Activated gamma-delta T cell treated with anti-CD3 and anti-CD28 coated beads, Interleukin-2, amount 50 U/mL, for 16 hours (primary cell): ENCODE measurements around the gene ROCK2.
"Not testable (repeated sequence)": the region's sequence is repeated elsewhere in the genome, so short reads cannot be mapped to it uniquely, and the experiment has no call there.

ENCODE experiments used
- DNase-seq: peaks from one replicate; pipeline ENCODE4 v3.0.0-alpha.2; 2020; ENCODE audit warnings: low read depth

ROCK2 gene

GRCh38 chr2:11340717-11341116, 3.7 kb downstream of the ROCK2 start:
- DNase-seq = no peak

DNA sequence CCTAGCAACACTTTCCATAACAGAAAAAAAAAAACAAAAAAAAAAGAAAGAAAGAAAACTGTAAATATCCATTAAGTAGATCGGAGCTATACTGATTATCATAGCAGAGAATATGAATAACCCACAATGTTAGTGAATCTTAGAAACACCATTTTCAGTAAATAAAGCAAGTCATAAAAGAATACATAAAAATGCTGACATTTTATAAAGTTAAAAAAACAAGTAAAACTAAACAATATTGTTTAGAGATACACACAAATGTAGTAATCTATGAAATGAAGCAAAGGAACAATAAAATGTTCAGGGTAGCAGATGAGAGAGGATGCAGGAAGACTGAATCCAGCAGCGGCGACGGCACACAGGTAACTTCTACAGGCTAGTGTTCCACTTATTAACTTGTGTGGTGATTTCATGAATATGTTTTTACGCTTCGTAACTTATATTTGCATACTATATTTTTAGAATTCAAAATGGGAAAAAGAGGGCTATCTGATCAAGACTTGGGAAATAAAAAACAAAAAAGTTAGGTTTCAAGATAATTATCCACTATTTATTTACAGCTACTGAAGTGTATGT, 4.8 kb downstream of the ROCK2 start:
- no peak for DNase-seq

DNA sequence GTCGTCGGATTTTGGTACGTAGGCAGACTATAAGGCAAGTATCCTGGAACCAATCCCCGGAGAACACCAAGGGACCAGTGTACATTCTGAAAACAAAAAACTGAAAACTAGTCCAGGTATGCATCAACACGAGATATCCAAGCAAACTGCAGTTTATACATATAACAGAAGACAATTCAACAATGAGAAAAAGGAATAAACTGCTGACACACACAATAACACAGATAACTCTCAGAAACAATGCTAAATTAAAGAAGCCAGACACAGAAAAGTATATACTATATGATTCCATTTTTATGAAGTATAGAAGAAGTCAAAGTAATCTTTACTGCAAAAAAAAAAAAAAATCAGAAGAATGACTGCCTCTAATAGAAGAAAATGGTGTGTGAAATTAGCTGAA, 5.9 kb downstream of the ROCK2 start:
- DNase-seq = no peak

- DNase-seq = no peak
Observed at GRCh38 chr2:11337909-11338308, 6.5 kb downstream of the ROCK2 start.

DNA sequence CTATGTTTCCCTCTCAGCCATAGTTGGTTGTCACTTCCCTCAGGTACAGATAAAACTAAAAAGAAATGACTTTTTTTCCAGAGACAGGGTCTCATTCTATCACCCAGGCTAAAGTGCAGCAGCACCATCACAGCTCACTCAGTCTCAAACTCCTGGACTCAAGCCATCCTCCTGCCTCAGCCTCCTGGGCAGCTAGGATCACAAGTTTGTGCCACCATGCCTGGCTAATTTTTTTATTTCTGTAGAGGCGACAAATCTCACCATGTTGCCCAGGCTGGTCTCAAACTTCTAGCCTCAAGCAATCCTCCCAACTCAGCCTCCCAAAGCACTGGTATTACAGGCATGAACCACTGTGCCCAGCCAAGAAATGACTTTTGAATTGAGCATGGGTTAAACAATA, 8.2 kb downstream of the ROCK2 start:
- DNase-seq = no peak

DNA sequence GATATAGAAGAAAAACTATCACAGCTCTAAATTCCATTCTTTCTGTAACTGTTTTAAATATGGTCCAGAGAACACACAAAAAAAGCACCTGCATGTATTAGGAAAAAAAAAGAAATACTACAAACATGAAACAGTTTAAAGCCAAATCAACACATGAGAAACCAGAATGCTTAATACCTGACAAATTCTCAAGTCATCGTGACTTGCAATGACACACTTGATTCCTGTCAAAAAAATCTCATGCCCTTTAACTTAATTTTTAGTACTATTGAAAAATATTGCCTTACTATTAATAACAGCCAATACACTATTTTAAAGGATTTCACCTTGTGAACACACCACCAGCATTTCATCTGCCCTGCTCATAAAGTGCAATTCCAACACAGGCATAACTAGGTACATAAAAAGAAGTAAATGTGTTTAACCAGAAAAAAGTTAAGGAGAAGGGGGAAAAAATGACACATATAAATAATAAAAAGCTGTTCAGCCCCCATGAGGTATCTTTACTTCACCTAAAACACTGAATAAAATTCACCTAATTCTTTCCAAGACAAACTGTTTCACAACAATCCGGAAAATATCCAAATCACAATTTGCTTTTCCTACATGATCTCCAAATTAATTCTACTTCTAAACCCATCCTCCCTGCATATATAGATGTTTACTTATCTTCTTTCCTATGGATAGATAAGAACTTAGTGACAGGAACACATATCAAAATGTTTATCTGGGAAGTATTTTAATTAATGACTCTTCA, 10.8 kb downstream of the ROCK2 start:
- no peak for DNase-seq

GRCh38 chr2:11332596-11332995, 11.8 kb downstream of the ROCK2 start:
- no peak for DNase-seq

DNA sequence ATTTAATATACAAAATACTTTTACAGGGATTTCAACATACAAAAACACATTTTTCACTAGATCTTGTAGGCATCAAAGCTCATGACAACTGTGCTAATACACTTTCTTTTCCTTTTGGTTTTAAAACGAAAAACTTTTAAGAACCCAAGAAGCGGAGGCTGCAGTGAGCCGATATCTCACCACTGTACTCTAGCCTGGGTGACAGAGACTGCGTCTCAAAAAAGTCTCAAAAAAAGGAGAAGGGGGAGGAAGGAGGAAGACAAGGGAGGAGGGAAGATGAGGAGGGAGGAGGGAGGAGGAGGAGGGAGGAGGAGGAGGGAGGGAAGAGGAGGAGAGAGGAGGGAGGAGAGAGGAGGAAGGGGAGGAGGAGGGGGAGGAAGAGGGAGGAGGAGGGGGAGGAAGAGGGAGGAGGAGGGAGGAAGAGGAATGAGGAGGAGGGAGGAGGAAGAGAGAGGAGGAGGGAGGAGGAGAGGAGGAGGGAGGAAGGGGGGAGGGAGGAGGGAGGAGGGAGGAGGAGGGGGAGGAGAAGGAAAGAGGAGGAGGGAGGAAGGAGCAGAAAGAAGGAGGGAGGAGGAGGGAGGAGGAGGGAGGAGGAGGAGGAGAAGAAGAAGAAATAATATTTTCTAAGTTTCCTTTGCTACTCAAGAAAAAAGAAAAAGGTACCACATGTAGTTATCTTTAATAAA, 13.8 kb downstream of the ROCK2 start:
- DNase-seq = no peak

DNA sequence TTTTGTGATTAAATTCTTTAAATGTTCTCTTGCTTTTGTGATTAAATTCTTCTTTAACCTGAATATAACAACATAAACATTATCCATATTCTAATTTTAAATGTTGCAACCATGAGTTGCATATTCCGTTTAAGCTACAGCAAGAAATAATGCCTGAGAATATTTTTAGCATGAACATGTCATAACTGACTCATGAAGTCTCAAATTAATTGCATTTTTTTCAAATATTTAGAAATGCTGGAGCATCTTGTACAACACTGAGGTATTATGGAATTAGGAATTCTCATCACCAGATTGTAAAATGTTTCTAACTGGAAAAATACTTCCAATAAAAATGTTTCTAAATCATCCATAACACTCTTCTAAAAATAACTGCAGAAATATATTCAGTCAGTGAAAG, 14.7 kb downstream of the ROCK2 start:
- DNase-seq = no peak

GRCh38 chr2:11328522-11328921, 15.9 kb downstream of the ROCK2 start:
- not testable (repeated sequence) for DNase-seq

DNA sequence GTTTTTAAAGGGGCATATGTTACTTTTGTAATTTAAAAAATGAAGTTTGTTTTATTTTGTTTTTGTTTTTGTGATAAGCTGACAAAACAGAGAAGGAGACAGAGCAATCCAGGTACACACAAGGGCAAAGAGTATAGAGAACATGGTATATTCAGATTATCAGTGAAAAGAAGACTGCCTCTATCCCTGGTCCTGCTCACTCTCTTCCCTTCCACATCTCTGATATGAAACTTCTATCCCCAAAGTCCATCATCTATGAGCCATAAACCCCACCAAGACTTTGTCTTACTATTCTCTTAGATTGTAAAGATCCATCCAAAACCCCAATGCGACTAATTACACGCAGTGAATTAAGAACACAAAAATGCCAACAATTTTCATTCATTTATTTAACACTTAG, 16.6 kb downstream of the ROCK2 start:
- no peak for DNase-seq

DNA sequence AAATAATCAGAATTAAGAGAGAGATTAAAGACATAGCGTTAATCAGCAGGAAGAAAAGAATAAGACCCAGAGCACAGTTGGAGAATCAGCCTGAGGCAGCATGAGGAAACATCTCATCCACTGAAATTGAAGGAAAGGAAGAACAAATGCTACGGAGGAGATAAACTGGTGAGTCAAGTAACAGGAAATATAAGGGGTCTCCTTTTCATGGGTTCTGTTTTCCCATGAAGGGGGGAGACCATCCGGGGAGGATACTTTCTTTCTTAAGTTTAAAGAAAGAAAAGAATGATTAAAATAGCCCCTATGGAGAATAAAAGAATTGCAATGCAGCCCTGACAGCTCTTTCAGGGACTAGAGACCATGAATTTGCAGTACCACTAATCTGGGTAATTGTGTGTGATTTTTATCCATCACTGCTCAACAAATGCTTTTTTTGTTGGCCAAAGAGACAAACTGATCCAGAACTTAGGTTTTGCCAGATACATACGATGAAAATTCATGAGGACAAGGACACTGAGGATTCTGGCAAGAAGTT, 17.7 kb downstream of the ROCK2 start:
- no peak for DNase-seq

GRCh38 chr2:11325961-11326676, 18.3 kb downstream of the ROCK2 start:
- no peak for DNase-seq

GRCh38 chr2:11321847-11322246, 22.6 kb downstream of the ROCK2 start:
- DNase-seq = no peak

DNA sequence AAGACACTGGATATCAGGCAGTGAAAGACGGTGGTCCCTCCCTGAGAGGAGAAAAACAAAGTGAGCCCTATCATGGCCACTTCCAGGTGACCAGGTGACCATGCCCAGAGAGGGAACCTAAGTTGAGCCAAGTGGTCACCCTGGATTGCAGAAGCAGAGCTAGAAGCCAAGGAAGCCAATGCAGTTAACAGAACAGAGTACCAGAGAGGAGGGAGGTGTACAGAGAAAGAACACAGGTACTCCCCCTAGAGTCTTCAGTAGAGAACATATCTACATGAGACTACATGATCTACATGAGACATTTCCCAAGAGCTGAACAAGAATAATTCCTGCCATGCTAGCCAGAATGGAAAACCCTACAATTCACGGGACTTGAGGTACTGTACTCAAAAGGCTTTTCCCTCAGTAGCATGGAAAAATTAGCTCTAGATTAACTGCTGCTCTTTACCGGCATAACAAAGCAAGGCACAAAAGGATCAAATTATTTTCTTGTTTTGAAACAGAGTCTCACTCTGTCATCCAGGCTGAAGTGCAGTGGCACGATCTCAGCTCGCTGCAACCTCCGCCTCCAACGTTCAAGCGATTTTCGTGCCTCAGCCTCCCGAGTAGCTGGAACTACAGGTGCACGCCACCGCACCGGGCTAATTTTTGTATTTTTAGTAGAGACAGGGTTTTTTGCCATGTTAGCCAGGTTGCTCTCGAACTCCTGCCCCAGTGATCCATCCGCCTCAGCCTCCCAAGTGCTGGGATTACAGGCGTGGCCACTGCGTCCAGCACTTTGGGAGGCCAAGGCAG, 23.5 kb downstream of the ROCK2 start:
- no peak for DNase-seq

DNA sequence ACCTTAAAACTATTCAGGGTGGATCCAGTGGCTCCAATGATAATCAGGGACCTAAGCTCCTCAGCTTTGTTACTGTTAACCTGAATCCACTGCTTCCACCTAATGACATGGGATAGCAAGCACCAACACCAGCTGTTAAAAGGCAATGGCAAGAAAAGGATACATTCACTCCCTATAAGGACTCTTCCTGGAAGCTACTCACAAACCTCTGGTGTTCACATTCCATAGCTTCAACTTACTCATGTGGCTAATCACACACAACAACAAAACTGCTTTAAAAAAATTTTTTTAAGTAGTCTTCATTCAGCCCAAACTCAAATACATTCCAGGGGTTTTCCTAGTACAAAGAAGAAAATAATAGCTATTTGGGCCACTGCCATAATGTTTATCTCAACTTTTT, 24.5 kb downstream of the ROCK2 start:
- no peak for DNase-seq

- DNase-seq = no peak
Observed at GRCh38 chr2:11315074-11315705, 29.2 kb downstream of the ROCK2 start.

- no peak for DNase-seq
Observed at GRCh38 chr2:11314487-11314886, 29.9 kb downstream of the ROCK2 start.

- no peak for DNase-seq
Observed at GRCh38 chr2:11312770-11313471, 31.5 kb downstream of the ROCK2 start.

- no peak for DNase-seq
Observed at GRCh38 chr2:11311543-11311942, 32.9 kb downstream of the ROCK2 start.

DNA sequence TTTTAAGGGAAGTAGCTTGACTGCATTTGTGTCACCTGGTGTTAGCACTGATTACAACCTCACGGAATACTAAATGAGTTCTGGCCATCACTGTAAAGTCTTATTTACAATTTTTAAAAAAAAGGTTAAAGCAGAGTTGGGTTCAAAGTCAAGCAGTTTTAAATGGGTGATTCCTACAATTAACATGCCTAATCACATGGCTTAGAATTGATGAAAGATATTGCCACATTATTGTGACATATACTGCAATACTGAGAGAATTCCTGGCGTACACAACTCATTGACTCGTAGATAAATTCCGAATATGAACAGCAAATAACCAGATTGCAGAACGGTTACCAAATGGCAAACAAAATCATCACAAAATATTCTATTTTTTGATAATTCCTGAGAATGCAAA, 34.2 kb downstream of the ROCK2 start:
- DNase-seq = no peak
